RWPE2 (cell line): ENCODE results near the gene ANKS1B.

ENCODE experiments used
- ATAC-seq: fragments of 200-7000 bp; cut with Tn5 transposase; 3 replicates; pipeline ENCODE4 v1.9.1; 2021; ENCODE audit warnings: low read depth
- DNase-seq: peaks from one replicate; pipeline ENCODE4 v3.0.0-alpha.2; 2020; ENCODE audit warnings: low spot score
- H3K27ac ChIP-seq: fragments of 450-650 bp; 2 replicates; pipeline ENCODE4 v1.5.1; 2017; ENCODE audit warnings: mild to moderate bottlenecking; ENCODE audit not compliant: poor library complexity, severe bottlenecking
- H3K27me3 ChIP-seq: fragments of 250-450 bp; sonication (Bioruptor Pico); 2 replicates; pipeline ENCODE4 v1.5.1; 2021; ENCODE audit warnings: mild to moderate bottlenecking, moderate library complexity; ENCODE audit not compliant: insufficient read depth, poor library complexity, severe bottlenecking
- H3K36me3 ChIP-seq: fragments of 250-450 bp; sonication (Bioruptor Pico); 2 replicates; pipeline ENCODE4 v1.5.1; 2020; ENCODE audit warnings: low read depth, mild to moderate bottlenecking, moderate library complexity
- H3K4me1 ChIP-seq: fragments of 250-450 bp; sonication (Bioruptor Pico); 2 replicates; pipeline ENCODE4 v1.5.1; 2021; ENCODE audit warnings: mild to moderate bottlenecking, moderate library complexity; ENCODE audit not compliant: insufficient read depth, poor library complexity, severe bottlenecking
- H3K4me3 ChIP-seq: fragments of 250-450 bp; sonication (Bioruptor Pico); 2 replicates; pipeline ENCODE4 v1.5.1; 2021; ENCODE audit warnings: mild to moderate bottlenecking, moderate library complexity; ENCODE audit not compliant: severe bottlenecking
- H3K9me3 ChIP-seq: fragments of 250-450 bp; sonication (Bioruptor Pico); 2 replicates; pipeline ENCODE4 v1.5.1; 2021; ENCODE audit warnings: mild to moderate bottlenecking, moderate library complexity; ENCODE audit not compliant: severe bottlenecking
- CTCF ChIP-seq: fragments of 450-650 bp; IDR thresholded peaks from one replicate; pipeline ENCODE4 v1.5.1; 2017; ENCODE audit warnings: mild to moderate bottlenecking, moderate library complexity; ENCODE audit not compliant: poor library complexity, severe bottlenecking

ANKS1B gene

GRCh38 chr12:99151744-99152143 is 833.0 kb downstream of the ANKS1B start:
- TF ChIP-seq CTCF: no peak
- H3K4me1 ChIP-seq: no peaks in the 10 kb centered on the region
- no peak for ATAC-seq

GRCh38 chr12:99147130-99147529 is 837.6 kb downstream of the ANKS1B start:
- Histone ChIP-seq H3K4me3 (no peak overlapping the region), H3K4me1 (no peaks in the 10 kb centered on the region), H3K9me3 (no peaks in the 10 kb centered on the region), H3K36me3 (no peaks in the 10 kb centered on the region), H3K27ac (no peak overlapping the region), H3K27me3 (no peaks in the 10 kb centered on the region)
- DNase-seq (no peak), ATAC-seq (no peak)
- no peak for TF ChIP-seq CTCF

More at GRCh38 chr12:99151744-99152143, 833.0 kb downstream of the ANKS1B start:
- no peak for DNase-seq
- Histone ChIP-seq H3K27me3 (no peaks in the 10 kb centered on the region), H3K27ac (no peak overlapping the region), H3K4me3 (no peak overlapping the region), H3K9me3 (no peaks in the 10 kb centered on the region), H3K36me3 (no peaks in the 10 kb centered on the region)

- Histone ChIP-seq H3K27ac (no peak overlapping the region), H3K27me3 (no peaks in the 10 kb centered on the region), H3K4me3 (no peak overlapping the region), H3K4me1 (no peaks in the 10 kb centered on the region), H3K9me3 (no peaks in the 10 kb centered on the region), H3K36me3 (no peaks in the 10 kb centered on the region)
- TF ChIP-seq CTCF: no peak
- no peak for ATAC-seq
- DNase-seq: no peak
These were observed 838.0 kb downstream of the ANKS1B start for GRCh38 chr12:99146730-99147129.

- H3K27me3 ChIP-seq: no peaks in the 10 kb centered on the region
- ATAC-seq (no peak), DNase-seq (no peak)
- no peak overlapping the region for H3K4me3 ChIP-seq
- no peaks in the 10 kb centered on the region for H3K36me3 ChIP-seq
- H3K9me3 ChIP-seq: no peaks in the 10 kb centered on the region
- H3K27ac ChIP-seq: no peak overlapping the region
- H3K4me1 ChIP-seq: no peaks in the 10 kb centered on the region
- no peak for TF ChIP-seq CTCF
These were observed 838.6 kb downstream of the ANKS1B start for GRCh38 chr12:99146185-99146584.

- H3K9me3 ChIP-seq: no peaks in the 10 kb centered on the region
- H3K4me1 ChIP-seq: no peaks in the 10 kb centered on the region
- H3K4me3 ChIP-seq: no peak overlapping the region
- no peaks in the 10 kb centered on the region for H3K36me3 ChIP-seq
- no peak for TF ChIP-seq CTCF
- H3K27me3 ChIP-seq: no peaks in the 10 kb centered on the region
- ATAC-seq (no peak), DNase-seq (no peak)
- no peak overlapping the region for H3K27ac ChIP-seq
These were observed 842.1 kb downstream of the ANKS1B start for GRCh38 chr12:99142651-99143050.
